Measurements from ENCODE around the gene TTYH3. TPM values are rescaled to one million over a fixed set of nuclear protein-coding genes. Genes with fewer than 3 reads are reported as not detected.

The TTYH3 gene
- total RNA-seq, 1 donor from 2014 or later, result 25.4 TPM

DNA sequence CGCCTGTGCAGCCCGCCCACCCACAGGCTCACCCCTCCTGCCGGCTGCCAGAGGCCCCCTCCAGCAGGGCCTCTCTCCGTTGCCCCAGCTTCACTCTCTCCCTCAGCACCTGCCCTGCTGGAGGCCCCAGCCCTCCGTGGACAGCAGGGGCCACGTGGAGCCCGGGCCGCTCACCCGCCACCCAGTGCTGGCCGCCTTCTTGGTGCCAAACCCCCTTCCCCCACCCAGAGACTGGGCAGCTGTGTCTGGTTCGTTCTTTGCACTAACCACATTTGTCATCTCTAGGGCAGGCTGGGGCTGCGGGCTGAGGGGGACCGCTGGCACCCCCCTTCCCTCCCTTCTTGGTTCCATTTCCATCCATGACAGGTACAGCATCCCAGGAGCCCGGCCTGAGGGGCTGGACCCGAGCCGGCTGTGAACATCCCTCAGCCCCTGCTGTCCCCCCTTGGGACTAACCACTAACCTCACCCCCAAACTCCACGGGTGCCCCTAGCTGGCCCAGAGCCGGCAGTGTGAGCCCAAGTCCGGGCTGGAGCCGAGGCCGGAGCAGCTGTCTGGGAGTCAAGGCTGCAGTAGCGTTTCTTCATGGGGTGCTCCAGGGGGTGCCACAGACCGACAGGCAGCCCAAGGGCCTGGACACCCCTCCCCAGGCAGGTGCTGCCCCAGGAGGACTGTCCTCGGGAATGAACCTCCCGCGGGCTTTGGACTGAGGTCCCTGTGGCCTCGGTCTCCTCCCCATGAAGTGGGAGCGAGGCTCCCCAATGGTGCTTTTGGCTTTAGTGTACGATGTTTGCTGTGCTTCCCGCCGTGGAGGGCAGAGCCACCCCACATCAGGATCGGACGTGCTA lies 30.7 kb downstream of the TTYH3 start:
- no peaks in the 10 kb centered on the region for H3K9me3 Mint-ChIP-seq
- no peaks in the 10 kb centered on the region for H3K4me1 Mint-ChIP-seq
- H3K27me3 Mint-ChIP-seq, result no peaks in the 10 kb centered on the region
- H3K4me3 Mint-ChIP-seq, result no peak overlapping the region
- intact Hi-C loops (cut with micrococcal nuclease), result no loop called here
- TF ChIP-seq, protein P1, sequence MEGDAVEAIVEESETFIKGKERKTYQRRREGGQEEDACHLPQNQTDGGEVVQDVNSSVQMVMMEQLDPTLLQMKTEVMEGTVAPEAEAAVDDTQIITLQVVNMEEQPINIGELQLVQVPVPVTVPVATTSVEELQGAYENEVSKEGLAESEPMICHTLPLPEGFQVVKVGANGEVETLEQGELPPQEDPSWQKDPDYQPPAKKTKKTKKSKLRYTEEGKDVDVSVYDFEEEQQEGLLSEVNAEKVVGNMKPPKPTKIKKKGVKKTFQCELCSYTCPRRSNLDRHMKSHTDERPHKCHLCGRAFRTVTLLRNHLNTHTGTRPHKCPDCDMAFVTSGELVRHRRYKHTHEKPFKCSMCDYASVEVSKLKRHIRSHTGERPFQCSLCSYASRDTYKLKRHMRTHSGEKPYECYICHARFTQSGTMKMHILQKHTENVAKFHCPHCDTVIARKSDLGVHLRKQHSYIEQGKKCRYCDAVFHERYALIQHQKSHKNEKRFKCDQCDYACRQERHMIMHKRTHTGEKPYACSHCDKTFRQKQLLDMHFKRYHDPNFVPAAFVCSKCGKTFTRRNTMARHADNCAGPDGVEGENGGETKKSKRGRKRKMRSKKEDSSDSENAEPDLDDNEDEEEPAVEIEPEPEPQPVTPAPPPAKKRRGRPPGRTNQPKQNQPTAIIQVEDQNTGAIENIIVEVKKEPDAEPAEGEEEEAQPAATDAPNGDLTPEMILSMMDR (IDR thresholded peaks at IDR 0.05), result no peak
- ATAC-seq (ENCODE audit: low read depth) (no peak), DNase-seq (no peak)
- ChIA-PET POLR2A (interaction anchor here (0.6 kb wide), 1 partner anchor 110 kb away, joined by 3 read pairs; no protein-coding TSS in a partner anchor), CTCF (no interaction called here)
- no peak overlapping the region for H3K27ac Mint-ChIP-seq
- H3K36me3 Mint-ChIP-seq (ENCODE audit: low read depth), result peaks cover 9% of the 10 kb centered on the region

DNA sequence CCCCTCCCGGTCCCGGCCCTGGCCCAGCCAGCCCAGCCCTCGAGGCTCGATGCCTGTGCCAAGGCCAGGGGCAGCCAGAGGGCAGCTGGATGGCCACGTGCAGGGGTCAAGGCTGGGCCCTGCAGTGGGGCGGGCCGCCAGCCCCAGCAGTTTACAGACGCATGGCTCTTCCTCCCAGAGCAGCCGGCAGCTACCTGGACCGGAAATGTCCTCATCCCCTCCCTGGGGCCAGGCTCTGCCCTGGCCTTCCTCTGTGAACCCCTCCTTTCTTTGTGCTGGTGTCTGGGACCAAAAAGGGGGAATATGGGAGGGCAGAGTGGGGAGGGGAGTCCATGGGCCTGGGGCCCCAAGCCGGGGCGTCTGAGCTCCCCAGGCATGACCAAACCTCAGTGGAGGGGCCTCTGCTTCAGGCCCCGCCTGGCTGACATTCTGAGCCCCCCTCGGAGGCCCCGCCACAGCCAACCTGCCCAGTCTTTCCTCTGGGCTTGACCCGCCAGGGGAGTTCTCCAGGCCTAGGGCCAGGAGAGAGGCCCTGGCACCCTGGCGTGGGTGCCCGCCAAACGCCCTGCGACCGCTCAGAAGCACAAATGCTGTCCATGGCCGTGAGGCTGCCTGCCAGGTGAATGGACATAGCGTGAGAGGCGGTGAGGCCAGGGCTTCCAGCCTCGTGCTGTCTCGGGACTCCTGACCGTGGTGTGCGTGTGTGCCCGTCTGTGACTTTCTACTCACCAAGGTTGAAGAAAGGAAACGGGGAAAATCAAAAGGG lies 31.5 kb downstream of the TTYH3 start:
- H3K4me1 Mint-ChIP-seq, result no peaks in the 10 kb centered on the region
- POLR2A ChIA-PET, result no interaction called here
- ATAC-seq (ENCODE audit: low read depth), result no peak
- no peak for DNase-seq
- peaks cover 9% of the 10 kb centered on the region for H3K36me3 Mint-ChIP-seq (ENCODE audit: low read depth)
- intact Hi-C loops (cut with micrococcal nuclease), result no loop called here
- H3K27ac Mint-ChIP-seq, result no peak overlapping the region
- peaks cover 3% of the 10 kb centered on the region for H3K27me3 Mint-ChIP-seq
- no peak overlapping the region for H3K4me3 Mint-ChIP-seq
- no peaks in the 10 kb centered on the region for H3K9me3 Mint-ChIP-seq
- CTCF ChIA-PET, result no interaction called here
- TF ChIP-seq, protein P1 (IDR thresholded peaks at IDR 0.05), result no peak

DNA sequence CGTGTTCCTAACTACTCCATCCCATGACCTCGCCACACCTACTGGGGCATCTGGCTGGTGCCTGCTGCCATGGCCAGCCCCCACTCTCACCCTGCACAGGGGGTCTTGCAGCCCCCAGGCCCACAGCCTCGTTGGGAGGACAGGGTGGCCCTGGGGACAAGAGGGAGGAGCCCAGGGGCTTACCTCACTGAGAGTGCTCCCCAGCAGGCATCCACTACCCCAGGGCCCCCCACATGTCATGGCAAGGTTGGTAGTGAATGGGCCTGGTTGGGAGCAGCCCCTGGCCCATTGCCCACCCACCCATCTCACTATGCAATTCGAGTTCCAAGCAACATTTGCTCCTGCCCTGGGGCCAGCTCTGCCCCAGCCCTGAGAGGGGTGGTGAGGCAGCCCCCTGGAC lies 32.2 kb downstream of the TTYH3 start:
- Mint-ChIP-seq H3K9me3 (no peaks in the 10 kb centered on the region), H3K27ac (no peak overlapping the region), H3K4me1 (no peaks in the 10 kb centered on the region), H3K27me3 (peaks cover 3% of the 10 kb centered on the region), H3K4me3 (no peak overlapping the region), H3K36me3 (ENCODE audit: low read depth) (peaks cover 9% of the 10 kb centered on the region)
- intact Hi-C loops (cut with micrococcal nuclease), result no loop called here
- TF ChIP-seq, protein P1 (IDR thresholded peaks at IDR 0.05), result no peak
- no peak for ATAC-seq (ENCODE audit: low read depth)
- ChIA-PET POLR2A (no interaction called here), CTCF (no interaction called here)
- DNase-seq, result no peak

DNA sequence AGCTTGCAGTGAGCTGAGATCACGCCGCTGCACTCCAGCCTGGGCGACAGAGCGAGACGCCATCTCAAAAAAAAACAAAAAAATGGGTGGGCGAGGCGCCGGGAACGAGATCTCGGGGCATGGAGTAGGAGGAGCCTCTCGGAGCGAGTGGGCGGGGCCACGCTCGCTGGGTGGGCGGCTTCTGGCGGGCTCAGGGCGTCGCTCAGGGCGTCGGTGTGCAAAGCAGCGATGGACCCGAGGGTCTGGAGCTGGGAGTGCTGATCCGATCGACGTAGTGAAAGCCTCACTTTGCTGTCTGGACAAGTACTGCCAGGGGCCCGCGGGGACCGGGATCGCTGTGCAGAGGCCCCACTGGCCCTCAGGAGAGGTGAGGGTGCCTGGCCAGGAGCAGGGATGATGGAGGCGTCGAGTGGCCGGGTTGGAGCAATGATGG lies 33.6 kb downstream of the TTYH3 start:
- intact Hi-C loops (cut with micrococcal nuclease), result no loop called here
- Mint-ChIP-seq H3K4me3 (no peak overlapping the region), H3K9me3 (no peaks in the 10 kb centered on the region), H3K36me3 (ENCODE audit: low read depth) (peaks cover 9% of the 10 kb centered on the region), H3K4me1 (no peaks in the 10 kb centered on the region), H3K27ac (no peak overlapping the region), H3K27me3 (peaks cover 11% of the 10 kb centered on the region)
- ATAC-seq (ENCODE audit: low read depth), result no peak
- CTCF ChIA-PET, result no interaction called here
- POLR2A ChIA-PET, result interaction anchor here (1.8 kb wide), 1 partner anchor 155 kb away, joined by 5 read pairs; no protein-coding TSS in a partner anchor
- DNase-seq, result no peak
- TF ChIP-seq, protein P1 (IDR thresholded peaks at IDR 0.05), result no peak

DNA sequence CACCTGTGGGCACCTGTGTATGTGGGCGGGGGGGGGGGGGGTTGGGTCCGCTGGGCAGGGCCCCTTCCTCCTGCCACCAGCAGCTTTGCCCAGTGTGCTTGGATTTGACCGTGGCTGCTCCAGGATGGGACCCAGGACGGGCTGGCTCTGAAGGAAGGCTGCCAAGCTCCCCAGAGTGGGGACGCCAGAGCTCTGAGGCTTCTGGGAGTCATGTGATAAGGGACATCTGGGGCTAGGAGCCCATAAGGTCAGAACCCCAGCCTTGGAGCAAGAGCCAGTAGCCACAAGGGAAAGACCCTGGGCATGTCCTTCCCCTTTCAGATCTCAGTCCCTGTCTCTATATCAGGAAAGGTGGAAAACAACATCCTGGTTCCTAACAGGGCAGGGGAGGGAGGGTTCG lies 34.4 kb downstream of the TTYH3 start:
- H3K9me3 Mint-ChIP-seq, result no peaks in the 10 kb centered on the region
- ATAC-seq (ENCODE audit: low read depth) (no peak), DNase-seq (no peak)
- H3K36me3 Mint-ChIP-seq (ENCODE audit: low read depth), result peaks cover 9% of the 10 kb centered on the region
- H3K4me1 Mint-ChIP-seq, result peaks cover 7% of the 10 kb centered on the region
- POLR2A ChIA-PET, result interaction anchor here (1.6 to 1.8 kb wide), 2 partner anchors 44 to 155 kb away, joined by 4 to 5 read pairs; no protein-coding TSS in a partner anchor
- peaks cover 11% of the 10 kb centered on the region for H3K27me3 Mint-ChIP-seq
- no peak overlapping the region for H3K4me3 Mint-ChIP-seq
- no peak overlapping the region for H3K27ac Mint-ChIP-seq
- CTCF ChIA-PET, result no interaction called here
- TF ChIP-seq, protein P1 (IDR thresholded peaks at IDR 0.05), result no peak
- intact Hi-C loops (cut with micrococcal nuclease), result no loop called here

Measured in activated B cell treated with CpG ODN at 0.5 μM for 24 hours (primary cell).